ENCODE measurements around the gene DNAJB9. TPM values are rescaled to one million over a fixed set of nuclear protein-coding genes. Genes with fewer than 3 reads are reported as not detected.

The DNAJB9 gene
- total and polyA plus RNA-seq, 2 of the 8 experiments (the other 6 are each of a cell fraction or from before 2014, with no cell fraction given): 1.8 to 9.7 TPM

DNA sequence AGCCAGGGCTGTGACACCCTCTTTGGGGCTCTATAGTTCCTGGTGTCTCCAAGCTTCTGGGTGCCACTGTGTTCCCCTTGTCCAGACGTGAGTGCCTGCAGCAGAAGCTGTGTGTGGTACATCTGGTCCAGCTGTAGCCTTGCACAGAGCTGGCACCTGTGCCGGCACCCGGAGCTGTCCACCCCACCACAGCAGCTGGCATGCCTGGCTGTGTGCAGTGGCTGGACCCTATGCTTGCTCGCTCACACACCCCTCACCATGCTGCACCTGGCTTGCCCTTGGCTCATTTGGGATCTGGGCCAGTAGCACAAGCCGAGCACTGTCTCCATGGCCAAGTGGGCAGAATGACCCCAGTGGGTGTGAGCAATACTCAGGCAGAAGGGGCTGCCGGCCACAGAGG is 10.6 kb downstream of the DNAJB9 start:
- H3K18ac ChIP-seq (ENCODE audit: extremely low read depth, low read length): no peak overlapping the region
- H3K79me2 ChIP-seq (ENCODE audit: control insufficient read depth in 1 of 2, insufficient read depth in 2 of 2, low read length in 2 of 2): no peaks in the 10 kb centered on the region
- H3K23ac ChIP-seq (ENCODE audit: insufficient read length): no peak overlapping the region
- H2BK20ac ChIP-seq (ENCODE audit: low read length): no peak overlapping the region
- no peak overlapping the region for H2BK15ac ChIP-seq (ENCODE audit: low read length)
- no peak overlapping the region for H3K56ac ChIP-seq (replicated peaks; ENCODE audit: insufficient read length, low read depth, low read length)
- no peaks in the 10 kb centered on the region for H3K27me3 ChIP-seq (replicated peaks in 1 of 4; ENCODE audit: control insufficient read depth in 3 of 4, extremely low read depth in 1 of 4, insufficient read depth in 3 of 4, low read length in 3 of 4)
- H4K5ac ChIP-seq (ENCODE audit: insufficient read length, low read depth, low read length): no peak overlapping the region
- peaks cover 0 to 7% (median 6%) of the 10 kb centered on the region in 4 experiments; a peak in 3 of 7 replicates for H3K4me1 ChIP-seq (replicated peaks in 1 of 4; ENCODE audit: control insufficient read depth in 3 of 4, insufficient read depth in 4 of 4, low read length in 3 of 4)
- H3K79me1 ChIP-seq (ENCODE audit: low read depth, low read length): peaks cover 3% of the 10 kb centered on the region; the same call in 1 of the 2 replicates
- no peak overlapping the region for H3K4ac ChIP-seq (replicated peaks; ENCODE audit: insufficient read length, low read depth, low read length)
- H3K9me3 ChIP-seq (ENCODE audit: insufficient read depth in 2 of 2, low read depth in 1 of 2, low read length in 1 of 2): peaks cover 0 to 9% of the 10 kb centered on the region in 2 experiments; a peak in 1 of 4 replicates
- peak overlapping the region; percentile 46 for H4K91ac ChIP-seq (replicated peaks; ENCODE audit: insufficient read length, low read length)
- H4K8ac ChIP-seq (ENCODE audit: extremely low read depth, insufficient read depth, low read length): no peak overlapping the region
- H3K14ac ChIP-seq (ENCODE audit: insufficient read length): no peak overlapping the region
- no peaks in the 10 kb centered on the region for H4K20me1 ChIP-seq (replicated peaks in 1 of 2; ENCODE audit: control insufficient read depth in 1 of 2, insufficient read depth in 2 of 2, low read length in 2 of 2)
- no peak overlapping the region for H3K27ac ChIP-seq (ENCODE audit: low read depth, low read length)
- 69% methylated on average over 4 of the region's 6 CpGs; no CpG with 5 or more reads in 1 of the 2 experiments for WGBS, 2 experiments (ENCODE audit: extremely low coverage in 1 of 2, insufficient coverage in 1 of 2, insufficient read length in 1 of 2, insufficient replicate concordance in 2 of 2, low coverage in 1 of 2, low lambda C conversion rate in 2 of 2, missing lambda C conversion rate in 1 of 2)
- no peak overlapping the region for H2AFZ ChIP-seq (ENCODE audit: low read length)
- CTCF ChIA-PET (ENCODE audit: partially characterized antibody): interaction anchor here (0.9 kb wide), 1 partner anchor 12 kb away, joined by 3 read pairs; no protein-coding TSS in a partner anchor
- DNase-seq (ENCODE audit: low read depth in 1 of 2, low spot score in 2 of 2): no peak
- H3K36me3 ChIP-seq (ENCODE audit: control insufficient read depth in 2 of 4, insufficient read depth in 4 of 4, low read length in 3 of 4): peaks cover 0 to 12% (median 2%) of the 10 kb centered on the region in 4 experiments; a peak in 1 of 8 replicates
- POLR2A ChIA-PET (ENCODE audit: partially characterized antibody): interaction anchor here (1.3 to 1.9 kb wide), 3 partner anchors 10 to 55 kb away, joined by 3 to 5 read pairs (median 4); partner anchors contain the start of genes DNAJB9 and PNPLA8
- no peak overlapping the region for H2BK120ac ChIP-seq (replicated peaks; ENCODE audit: low read depth, low read length)
- no peak overlapping the region for H3K9ac ChIP-seq (replicated peaks in 1 of 4; ENCODE audit: extremely low read depth in 1 of 4, low read depth in 3 of 4, low read length in 3 of 4)
- H2BK12ac ChIP-seq (ENCODE audit: low read depth, low read length): peak overlapping the region; percentile 77; the same call in 1 of the 2 replicates
- H2BK5ac ChIP-seq (ENCODE audit: low read depth, low read length): no peak overlapping the region
- FAIRE-seq: no peak
- H3K23me2 ChIP-seq (ENCODE audit: low read depth, low read length): no peaks in the 10 kb centered on the region; the same call in 1 of the 2 replicates
- no peak overlapping the region for H3K4me3 ChIP-seq (ENCODE audit: extremely low read depth in 1 of 4, insufficient read depth in 2 of 4, low read depth in 3 of 4, low read length in 4 of 4)
- no peak overlapping the region for H3K4me2 ChIP-seq (ENCODE audit: insufficient read depth in 1 of 2, low read depth in 2 of 2, low read length in 2 of 2)
- no peak overlapping the region for H2AK5ac ChIP-seq (ENCODE audit: low read depth, low read length)
- TF ChIP-seq ZNF274 (IDR thresholded peaks at IDR 0.05; ENCODE audit: borderline replicate concordance, extremely low read depth, low read length) (no peak), TEAD4 (IDR thresholded peaks at IDR 0.05; ENCODE audit: low read depth, low read length) (no peak), PHF8 (conservative IDR thresholded peaks at IDR 0.05; ENCODE audit: low read depth, low read length) (no peak), YY1 (IDR thresholded peaks at IDR 0.05; ENCODE audit: low read depth, low read length) (no peak)
